GOT3 (cell line): ENCODE measurements around the gene RAD23B.

Experiments used
- DNase-seq: peaks from one replicate; lab custom pipeline; 2025; ENCODE audit warnings: mixed read lengths; lab: John Stamatoyannopoulos, UW

Gene RAD23B

DNA sequence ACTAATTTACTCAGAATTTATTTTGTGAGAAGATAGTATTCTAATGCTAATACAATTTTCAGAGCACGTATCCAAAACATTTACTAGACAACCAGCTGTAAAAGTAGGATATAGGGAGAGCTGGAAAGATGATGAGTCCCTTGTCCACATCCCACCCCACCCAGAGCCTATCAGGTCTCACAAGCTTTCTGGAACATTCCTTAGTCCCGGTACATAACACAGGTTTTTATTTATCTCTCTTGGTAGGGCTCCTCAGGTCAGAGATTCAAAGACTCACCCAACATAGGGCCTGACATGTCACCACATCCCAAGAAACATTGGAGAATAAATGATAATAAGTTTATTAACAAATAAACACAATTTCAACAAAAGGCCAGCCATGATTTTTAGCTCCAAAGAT is 13.8 kb upstream of the RAD23B start:
- no peak for DNase-seq

DNA sequence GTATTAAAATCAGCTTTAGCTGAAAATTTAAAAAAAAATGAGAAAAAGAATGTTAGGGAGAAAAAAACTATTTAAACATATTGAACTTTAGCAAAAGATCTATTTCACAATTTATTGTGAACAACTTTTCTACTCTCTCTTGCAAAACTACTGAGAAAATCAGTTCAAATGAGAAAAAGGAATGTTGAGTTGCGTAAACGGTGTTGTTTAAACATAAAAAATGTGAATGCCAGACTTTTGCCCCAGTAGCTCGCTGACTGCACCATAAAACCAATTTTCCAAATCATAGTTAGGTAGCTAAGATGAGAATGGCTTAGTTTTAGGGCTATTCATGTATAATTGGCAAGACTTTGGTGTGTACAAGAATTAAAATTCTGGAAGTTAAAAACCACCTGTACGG is 13.4 kb upstream of the RAD23B start:
- DNase-seq = no peak

DNA sequence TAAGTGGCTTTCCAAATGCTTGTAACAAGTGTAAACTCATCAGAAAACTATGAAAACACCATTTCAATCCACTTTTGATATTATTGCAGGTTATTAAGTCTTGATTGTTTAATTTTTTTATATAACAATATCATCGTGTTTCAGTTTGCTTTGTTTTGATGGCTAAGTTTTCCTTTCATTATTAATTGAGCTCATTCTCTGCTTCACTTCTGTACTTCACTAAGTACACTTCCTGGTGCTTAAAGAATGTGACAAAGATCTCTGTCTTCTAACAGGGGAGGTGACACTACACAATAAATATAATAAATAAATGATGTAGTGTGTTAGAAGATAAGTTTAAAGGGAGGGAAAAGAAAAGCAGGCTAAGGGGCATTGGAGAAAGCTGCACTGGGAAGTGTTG is 13.0 kb upstream of the RAD23B start:
- no peak for DNase-seq

DNA sequence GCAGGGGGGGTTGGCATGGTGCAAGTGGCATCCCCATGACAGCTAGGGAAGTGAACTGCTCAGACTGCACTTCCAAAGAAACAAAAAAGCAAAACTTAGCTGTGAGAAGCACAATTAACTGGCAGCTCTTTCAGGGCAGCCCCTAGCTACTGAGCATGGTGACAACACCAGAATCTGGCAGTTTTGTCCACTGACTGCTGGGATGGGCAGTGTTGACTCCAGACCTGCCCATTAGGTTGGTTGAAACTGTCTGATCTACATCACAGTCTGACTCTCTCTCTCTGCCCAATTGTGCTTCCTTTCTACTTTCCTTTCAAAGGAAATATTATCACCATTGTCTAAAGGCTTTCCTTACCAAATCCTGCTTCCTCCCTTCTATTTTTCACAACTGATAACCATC is 12.5 kb upstream of the RAD23B start:
- no peak for DNase-seq

DNA sequence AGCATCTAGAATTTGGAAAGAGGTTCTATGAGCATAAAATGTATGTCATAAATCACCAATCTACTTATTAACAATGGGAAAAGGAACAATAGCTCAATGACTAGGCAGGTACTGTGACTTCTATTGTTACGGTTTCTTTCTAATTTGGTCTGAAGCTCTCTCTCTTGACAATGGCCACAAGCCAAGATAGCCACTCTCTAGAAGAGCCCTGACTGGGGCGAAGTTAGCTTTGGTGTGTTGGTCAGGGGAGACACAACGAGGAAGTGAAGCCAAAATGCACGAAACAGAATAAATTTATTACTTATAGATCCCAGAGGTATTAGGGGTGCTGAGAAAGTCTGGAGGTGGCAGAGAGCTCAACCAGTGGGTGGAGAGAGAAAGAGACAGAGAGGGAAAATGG is 9.4 kb upstream of the RAD23B start:
- DNase-seq = no peak

DNA sequence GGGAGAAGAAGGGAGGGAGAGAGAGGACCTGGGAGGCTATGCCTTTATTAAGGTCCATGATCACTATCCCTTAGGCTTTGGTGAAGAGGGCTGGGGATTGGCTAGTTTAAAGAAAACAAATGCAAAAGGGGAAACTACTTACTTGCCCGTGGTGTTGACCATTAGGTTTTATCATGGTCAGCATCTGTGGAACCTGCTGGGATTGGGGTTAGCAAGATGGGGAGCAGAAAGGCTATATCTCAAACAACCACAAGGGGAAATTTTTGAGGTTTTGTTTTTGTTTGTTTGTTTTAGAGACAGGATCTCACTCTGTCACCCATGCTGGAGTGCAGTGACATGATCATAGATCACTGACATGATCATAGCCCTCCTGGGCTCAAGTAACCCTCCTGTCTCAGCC is 9.0 kb upstream of the RAD23B start:
- DNase-seq = no peak

DNA sequence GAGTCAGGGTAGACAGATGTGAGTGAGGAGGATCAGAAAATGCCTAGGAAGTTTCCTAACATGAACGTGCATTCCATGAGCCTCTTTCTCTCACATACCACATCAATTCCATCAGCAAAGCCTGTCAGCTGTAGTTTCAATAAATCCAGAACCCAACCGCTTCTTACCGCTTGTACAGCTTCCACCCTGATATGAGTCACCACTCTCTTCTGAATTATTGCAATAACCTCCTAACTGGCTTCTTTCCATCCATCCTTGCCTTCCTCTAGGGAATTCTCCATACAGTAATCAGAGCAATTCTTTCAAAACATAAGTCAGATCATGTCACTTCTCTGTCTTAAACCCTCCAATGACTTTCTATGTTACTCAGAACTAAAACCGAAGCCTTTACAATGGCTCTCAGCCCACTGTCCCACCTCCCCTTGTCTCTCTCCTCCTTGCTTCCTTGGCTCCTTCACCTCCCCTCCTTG is 8.1 kb upstream of the RAD23B start:
- peak; percentile 15 for DNase-seq

DNA sequence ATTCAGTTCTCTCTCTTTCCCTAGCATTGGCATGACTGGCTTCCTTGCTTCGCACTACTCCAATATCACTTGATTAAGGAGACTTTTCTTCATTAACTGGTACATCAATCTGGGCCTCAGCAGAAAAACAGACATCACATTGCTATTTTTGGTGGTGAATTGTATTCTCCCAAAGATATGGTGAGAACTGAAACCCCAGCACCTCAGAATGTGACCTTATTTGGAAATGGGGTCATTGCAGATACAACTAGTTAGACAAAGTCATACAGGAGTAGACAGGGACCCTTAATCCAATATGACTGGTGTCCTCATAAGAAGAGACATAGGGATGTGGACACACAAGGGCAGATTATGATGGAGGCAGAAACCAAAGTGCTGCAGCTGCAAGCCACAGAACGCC is 7.5 kb upstream of the RAD23B start:
- DNase-seq = no peak

DNA sequence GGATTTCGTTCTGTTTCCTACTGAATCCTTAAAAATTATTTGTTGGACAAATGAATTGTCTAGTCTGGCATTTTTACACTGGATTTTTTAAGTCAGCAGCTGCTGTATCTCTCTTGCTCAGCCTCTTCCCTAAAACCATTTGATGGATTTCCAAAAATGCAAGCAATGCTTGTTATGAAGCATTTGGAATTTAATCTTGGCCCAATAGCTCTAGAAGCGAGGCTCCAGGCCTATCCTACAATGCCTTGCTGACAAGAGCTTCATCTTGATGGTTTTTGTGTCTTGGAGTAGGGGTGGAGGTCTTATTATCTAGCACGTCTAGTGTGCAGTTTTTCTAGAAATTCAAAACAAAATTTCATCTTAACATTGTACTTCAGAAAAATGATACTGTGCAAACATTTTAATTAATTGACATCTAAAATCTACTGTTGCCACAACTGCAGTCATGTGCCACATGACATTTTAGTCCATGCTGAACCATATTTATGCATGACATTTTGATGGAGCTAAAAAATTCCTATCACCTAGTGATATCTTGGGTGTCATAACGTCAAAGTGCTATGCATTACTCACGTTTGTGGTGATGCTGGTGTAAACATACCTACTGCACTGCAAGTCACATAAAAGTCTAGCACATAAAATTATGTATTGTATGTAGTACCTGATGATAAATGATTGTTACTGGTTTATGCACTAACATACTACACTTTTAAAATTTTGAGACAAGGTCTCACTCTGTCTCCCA is 5.9 kb upstream of the RAD23B start:
- DNase-seq = no peak

DNA sequence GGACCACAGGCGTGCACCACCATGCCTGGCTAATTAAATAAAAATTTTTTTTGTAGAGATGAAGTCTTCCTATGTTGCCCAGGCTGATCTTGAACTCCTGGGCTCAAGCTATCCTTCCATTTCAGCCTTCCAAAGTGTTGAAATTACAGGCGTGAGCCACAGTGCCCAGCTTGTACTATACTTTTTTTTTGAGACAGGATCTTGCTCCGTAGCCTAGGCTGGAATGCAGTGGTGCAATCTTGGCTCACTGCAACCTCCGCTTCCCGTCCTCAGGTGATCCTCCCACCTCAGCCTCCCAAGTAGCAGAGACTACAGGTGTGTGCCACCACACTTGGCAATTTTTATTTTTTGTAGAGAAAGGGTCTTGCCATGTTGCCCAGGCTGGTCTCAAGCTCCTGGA is 5.3 kb upstream of the RAD23B start:
- DNase-seq = no peak

DNA sequence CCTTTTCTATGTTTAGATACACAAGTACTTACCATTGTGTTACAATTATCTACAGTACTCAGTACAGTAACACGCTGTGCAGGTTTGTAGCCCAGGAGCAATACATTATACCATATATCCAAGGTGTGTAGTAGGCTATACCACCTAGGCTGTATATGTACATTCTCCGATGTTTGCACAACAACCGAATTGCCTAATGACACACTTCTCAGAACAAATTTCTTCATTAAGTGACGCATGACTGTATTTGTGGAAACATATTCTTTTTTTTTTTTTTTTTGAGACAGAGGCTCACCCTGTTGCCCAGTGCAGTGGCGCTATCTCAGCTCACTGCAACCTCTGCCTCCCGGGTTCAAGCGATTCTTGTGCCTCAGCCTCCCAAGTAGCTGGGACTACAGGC is 4.0 kb upstream of the RAD23B start:
- no peak for DNase-seq

DNA sequence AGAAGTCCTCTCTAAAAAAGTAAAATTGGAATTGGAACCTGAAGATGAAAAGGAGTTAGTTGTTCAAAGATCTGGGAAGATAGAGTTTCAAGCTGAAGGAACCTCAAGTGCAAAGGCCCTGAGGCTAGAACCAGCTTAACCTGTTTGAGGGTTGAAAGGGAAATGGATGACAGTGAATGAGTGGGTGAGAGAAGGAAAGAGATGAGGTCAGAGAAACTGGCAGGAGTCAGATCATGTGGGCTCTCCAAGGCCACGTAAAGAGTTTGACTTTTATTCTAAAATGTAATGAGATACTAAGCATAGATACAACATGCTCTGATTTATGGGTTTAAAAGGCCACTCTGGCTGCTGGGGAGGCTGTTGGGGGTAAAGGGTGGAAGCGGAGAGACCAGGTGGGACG is 2.5 kb upstream of the RAD23B start:
- DNase-seq = no peak

DNA sequence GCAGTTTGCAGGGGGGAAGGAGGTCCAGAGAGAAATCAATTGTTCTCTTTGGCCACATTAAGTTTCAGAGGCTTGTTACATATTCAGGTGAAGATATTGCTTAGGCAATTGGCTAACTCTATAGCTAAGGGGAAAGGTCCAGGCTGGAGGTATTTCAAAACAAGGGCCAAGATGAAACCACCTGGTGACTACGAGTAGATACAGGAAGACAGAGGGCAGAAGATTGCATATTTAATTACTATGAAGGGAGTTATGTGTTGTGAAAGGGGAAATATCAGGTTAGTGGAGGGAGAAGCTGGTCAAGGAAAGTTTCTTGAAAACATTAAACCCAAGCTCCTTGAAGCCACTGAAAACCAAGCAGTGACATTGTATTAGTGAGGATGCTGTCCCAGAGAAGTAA is 1.9 kb upstream of the RAD23B start:
- no peak for DNase-seq

DNA sequence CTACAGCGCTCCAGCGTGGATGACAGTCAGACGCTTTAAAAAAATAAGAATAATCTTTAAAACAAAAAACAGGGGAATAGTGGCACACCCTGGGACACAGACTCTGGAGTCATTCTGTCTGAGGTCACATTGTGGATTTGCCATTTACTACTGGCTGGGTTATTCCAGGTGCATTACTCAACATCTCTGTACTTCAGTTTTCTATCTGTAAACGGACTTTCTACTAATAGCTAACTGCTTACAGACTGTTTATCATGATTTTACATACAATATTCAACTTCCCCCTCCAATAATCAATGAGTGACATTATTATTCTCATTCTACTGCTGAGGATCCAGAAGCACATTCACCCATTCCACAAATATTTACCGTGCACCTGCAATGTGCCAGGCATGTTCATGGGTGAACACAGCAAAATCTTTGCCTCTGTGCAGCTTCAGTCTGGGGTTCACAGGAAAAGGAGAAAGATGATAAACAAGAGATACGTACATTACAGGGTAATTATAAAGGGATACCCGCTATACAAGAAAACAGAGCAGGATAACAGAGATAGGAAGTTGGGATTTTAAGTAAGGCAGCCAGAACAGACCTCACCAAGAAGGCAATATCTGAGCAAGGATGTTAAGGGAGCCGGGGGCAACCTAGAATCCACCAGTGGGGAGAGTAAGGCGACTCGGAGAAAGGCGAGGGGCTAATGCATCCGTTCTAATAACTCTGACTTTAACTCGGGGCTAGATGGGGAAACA is 984 bp upstream of the RAD23B start:
- DNase-seq = no peak

DNA sequence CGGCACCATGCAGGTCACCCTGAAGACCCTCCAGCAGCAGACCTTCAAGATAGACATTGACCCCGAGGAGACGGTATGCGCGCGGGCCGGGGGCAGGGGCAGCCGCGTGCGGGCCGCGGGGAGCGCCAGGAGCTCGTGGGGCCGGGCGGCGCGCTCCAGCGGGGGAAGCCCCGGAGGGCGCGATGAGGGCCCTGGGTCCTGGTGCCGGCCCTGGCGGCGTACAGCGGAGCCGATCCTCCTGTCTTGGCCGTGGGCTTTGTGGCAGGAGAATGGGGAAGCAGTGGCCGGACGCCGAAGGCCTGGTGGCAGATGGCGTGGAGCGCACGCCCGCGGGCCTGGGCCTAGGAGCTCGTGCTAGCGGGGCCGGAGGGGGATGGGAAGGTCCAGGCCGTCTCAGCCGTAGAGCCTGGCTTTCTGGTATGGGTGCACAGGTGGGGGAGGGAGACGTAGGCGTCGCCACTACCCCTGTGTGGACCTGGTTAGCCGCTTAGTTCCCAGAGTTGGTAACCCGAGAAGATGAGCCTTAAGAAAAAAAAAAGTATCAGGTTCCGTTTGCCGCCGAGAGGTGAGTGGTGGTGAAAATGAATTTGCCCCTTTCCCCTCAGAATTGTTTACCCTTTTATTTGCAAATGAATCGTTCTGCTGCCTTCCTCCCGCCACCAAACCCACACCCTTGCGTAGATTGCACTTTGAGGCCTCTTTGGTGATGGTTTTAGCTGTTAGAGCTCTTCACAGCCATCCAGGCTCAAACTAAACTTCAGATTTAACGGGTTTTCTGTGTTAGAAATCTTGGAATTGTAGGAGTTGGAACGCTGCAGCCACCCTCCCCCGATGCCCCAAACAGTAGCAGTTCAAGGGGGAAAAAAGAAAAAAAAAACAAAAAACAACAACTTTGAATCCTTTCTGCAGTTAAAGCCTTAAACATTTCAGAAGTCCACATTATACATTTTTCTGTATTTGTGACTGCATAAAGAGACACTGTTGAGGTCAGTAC is 841 bp downstream of the RAD23B start:
- DNase-seq = peak; percentile 7

DNA sequence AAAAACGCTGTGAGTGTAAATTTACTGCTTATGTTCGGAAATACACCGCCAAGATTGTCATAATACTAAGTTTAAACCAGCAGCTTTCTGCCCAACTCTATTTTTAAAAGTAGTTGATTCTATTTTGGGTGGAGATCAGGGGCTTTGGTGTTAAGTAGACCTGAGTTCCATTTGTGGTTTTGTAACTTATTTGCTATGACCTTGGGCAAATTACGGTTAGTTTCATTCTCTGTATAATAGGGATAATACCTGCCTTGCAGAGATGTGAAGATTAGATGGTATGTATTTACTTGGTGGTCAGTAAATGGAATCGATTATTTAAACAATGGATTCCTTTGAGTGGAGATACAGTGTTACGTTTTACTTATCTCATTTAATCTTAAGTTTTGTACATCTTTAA is 1.6 kb downstream of the RAD23B start:
- no peak for DNase-seq

DNA sequence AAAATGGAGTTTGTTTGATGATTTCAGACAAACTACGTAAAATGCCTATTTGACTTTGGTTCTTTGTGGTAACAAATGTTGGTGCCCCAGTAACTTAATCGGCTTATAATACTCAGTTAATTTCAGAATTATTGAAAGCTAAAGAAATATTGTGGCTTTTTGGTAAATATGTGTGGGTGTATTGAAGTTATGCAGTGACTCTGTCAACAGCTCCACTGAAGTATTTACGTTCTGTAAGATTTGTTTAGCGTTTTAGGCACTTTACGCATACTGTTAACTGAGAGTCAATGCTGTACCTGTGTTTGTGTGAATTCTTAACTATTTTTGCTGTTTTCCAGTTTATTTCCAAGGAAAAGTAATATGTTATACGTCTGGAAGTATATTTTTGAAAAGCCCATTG is 2.2 kb downstream of the RAD23B start:
- no peak for DNase-seq

DNA sequence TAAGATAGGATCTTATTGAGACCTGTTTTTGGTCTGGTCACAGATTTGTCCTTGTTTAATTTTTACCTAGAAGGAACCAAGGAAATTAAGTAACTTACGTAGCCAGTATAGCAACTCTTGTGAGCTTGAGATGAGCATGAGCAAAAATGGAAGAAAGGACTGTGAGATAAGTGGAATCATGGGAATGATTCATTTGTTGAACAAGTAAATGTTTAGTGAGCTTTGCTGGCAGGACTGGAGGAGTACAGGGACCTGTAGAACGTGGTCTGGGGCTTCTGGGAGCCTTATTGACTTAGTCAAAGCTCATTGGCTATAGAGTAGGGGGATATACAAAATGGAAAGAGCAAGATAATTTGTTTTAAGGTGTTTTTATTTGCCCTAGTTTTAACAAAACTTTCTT is 3.0 kb downstream of the RAD23B start:
- DNase-seq = no peak

DNA sequence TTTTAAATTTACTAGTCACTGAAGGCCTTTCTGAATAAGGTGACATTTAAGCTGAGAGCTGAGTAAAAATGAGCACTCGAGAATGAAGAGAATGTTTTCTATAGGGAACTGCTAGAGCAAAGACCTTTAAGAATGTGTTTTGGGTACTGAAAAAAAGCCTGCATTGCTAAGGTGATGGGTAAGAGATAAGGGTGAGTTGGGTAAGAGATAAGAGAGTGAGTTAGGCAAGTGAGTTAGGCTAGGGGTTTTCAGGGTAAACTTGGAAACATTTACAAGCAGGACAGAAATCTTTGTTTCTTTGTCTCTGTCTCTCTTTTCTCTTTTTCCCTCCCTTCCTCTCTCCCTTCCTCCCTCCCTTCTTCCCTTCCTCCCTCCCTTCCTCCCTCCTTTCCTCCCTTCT is 5.6 kb downstream of the RAD23B start:
- no peak for DNase-seq

DNA sequence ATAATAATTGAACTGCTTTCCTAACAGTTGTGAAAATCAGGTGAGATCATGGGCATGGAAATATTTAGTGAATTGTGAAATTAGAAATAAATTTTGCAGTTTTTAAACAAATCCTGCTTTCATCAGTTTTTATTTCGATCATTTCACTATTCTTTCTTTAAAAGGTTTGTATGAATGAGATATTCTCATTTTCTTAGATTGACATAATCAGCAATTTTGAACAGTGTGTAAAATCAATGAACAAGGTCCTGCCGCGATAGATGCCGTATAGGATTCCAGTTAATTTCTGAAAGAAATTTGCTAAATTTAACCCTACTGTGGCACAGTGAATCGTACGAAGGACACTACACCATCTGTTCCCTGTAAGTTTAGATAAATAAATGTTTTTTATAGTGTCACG is 7.5 kb downstream of the RAD23B start:
- DNase-seq = no peak

DNA sequence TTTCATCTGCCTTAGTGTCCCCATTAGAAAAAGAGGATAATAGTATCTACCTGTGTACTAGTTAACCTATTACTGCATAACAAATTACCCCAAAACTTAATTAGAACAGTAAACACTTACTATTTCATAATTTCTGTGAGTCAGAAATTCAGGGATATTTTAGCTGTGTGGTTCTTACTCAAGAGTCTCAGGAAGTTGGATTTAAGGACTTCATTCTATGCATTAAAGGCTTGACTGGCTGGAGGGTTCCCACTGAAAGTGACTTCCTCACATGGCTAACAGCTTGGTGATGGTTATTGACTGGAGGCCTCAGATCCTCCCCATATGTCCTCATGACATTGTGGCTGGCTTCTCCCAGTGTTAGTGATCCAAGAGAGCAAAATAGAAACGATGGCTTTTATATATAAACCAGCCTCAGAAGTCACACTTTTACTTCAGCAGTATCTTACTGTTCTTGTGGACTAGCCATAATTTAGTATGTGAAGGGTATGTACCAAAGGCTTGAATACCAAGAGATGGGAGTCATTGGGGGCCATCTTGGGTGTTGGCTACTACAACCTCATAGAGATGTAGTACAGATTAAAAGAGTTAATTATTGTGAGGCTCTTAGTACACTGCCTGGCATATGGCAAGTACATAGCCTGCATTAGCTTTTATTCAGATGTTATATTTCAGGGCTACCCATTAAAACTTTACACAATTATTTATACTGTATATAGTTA is 9.9 kb downstream of the RAD23B start:
- DNase-seq = no peak

DNA sequence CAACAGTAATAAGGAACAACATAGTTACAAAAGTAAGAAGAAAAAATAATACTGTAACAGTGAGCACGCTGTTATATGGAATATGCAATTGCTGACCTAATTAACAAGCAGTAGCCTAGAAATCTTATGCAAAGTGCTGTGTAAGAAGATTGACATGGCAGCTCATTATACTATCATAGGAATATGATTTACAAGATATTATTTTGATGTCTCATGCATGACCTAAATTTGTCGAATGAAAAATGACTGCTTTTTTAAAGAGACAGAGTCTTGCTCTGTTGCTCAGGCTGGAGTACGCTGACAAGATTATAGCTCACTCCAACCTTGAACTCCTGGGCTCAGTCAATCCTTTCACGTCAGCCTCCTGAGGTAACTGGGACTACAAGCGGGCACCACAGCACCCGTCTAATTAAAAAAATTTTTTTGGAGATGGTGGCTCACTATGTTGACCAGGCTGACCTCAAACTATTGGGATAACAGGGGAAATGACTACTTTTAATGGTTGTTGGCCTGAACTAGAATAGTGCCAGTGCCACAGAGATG is 10.5 kb downstream of the RAD23B start:
- no peak for DNase-seq
